Ishikawa (cell line): Measurements from ENCODE around the gene RCE1.

Experiments
- CEBPB ChIP-seq: IDR thresholded peaks from 2 replicates; pipeline ENCODE4 v1.6.1; 2012
- CREB1 ChIP-seq: IDR thresholded peaks from 2 replicates; pipeline ENCODE4 v1.6.1; 2012; ENCODE audit warnings: low read depth
- EP300 ChIP-seq: IDR thresholded peaks from 2 replicates; pipeline ENCODE4 v1.6.1; 2012; ENCODE audit warnings: borderline replicate concordance
- FOXM1 ChIP-seq: IDR thresholded peaks from 2 replicates; pipeline ENCODE4 v1.6.1; 2012; ENCODE audit warnings: low read depth, borderline replicate concordance
- MAX ChIP-seq: IDR thresholded peaks from 2 replicates; pipeline ENCODE4 v1.6.1; 2012
- RAD21 ChIP-seq: IDR thresholded peaks from 2 replicates; pipeline ENCODE4 v1.6.1; 2012; ENCODE audit warnings: low read depth
- REST ChIP-seq: IDR thresholded peaks from 2 replicates; pipeline ENCODE4 v1.6.1; 2012; ENCODE audit warnings: low read depth, mild to moderate bottlenecking
- TAF1 ChIP-seq: IDR thresholded peaks from 2 replicates; pipeline ENCODE4 v1.6.1; 2012; ENCODE audit warnings: low read depth, mild to moderate bottlenecking
- TCF12 ChIP-seq: IDR thresholded peaks from 2 replicates; pipeline ENCODE4 v1.6.1; 2012; ENCODE audit warnings: low read depth
- TEAD4 ChIP-seq: IDR thresholded peaks from 2 replicates; pipeline ENCODE4 v1.6.1; 2012
- USF1 ChIP-seq: IDR thresholded peaks from 2 replicates; pipeline ENCODE4 v1.6.1; 2012
- YY1 ChIP-seq: IDR thresholded peaks from 2 replicates; pipeline ENCODE4 v1.6.1; 2012; ENCODE audit warnings: low read depth
- ZBTB7A ChIP-seq: IDR thresholded peaks from 2 replicates; pipeline ENCODE4 v1.6.1; 2012; ENCODE audit warnings: low read depth

- TF ChIP-seq TAF1 (no peak), TCF12 (no peak), USF1 (no peak), ZBTB7A (no peak), REST (no peak), CEBPB (no peak), YY1 (no peak), FOXM1 (no peak), MAX (no peak), EP300 (no peak), CREB1 (no peak), TEAD4 (no peak), RAD21 (no peak)
Measured at GRCh38 chr11:66866511-66866986, 23.3 kb downstream of the RCE1 start.
